AG08396 (cell line): ENCODE data around the gene TAB2.

ENCODE experiments used
- DNase-seq: peaks from one replicate; pipeline ENCODE4 v3.0.0; 2012; ENCODE audit warnings: low spot score, mixed read lengths

The TAB2 gene

GRCh38 chr6:149317644-149318571 is at the start of gene TAB2:
TSS of gene TAB2 (plus strand) at chr6:149317712. CDS start at chr6:149369998, 52,286 bp downstream.
- DNase-seq: no peak

GRCh38 chr6:149268146-149268545 is 49.4 kb upstream of the TAB2 start:
- DNase-seq: no peak

GRCh38 chr6:149268768-149269167 is 48.7 kb upstream of the TAB2 start:
- DNase-seq: no peak

GRCh38 chr6:149270616-149271015 is 46.9 kb upstream of the TAB2 start:
- no peak for DNase-seq

GRCh38 chr6:149271348-149272340 is 45.9 kb upstream of the TAB2 start:
- no peak for DNase-seq

- DNase-seq: no peak
Observed at GRCh38 chr6:149273318-149273717, 44.2 kb upstream of the TAB2 start.

- no peak for DNase-seq
Observed at GRCh38 chr6:149275621-149276020, 41.9 kb upstream of the TAB2 start.

GRCh38 chr6:149277621-149278020 is 39.9 kb upstream of the TAB2 start:
- DNase-seq: no peak

GRCh38 chr6:149278997-149279396 is 38.5 kb upstream of the TAB2 start:
- DNase-seq: no peak

- no peak for DNase-seq
Observed at GRCh38 chr6:149284904-149285303, 32.6 kb upstream of the TAB2 start.

- no peak for DNase-seq
Observed at GRCh38 chr6:149285626-149286025, 31.9 kb upstream of the TAB2 start.

- DNase-seq: no peak
Observed at GRCh38 chr6:149286905-149287304, 30.6 kb upstream of the TAB2 start.

GRCh38 chr6:149289192-149289781 is 28.2 kb upstream of the TAB2 start:
- no peak for DNase-seq

- DNase-seq: no peak
Observed at GRCh38 chr6:149289966-149290365, 27.5 kb upstream of the TAB2 start.

GRCh38 chr6:149293244-149293643 is 24.3 kb upstream of the TAB2 start:
- DNase-seq: no peak

GRCh38 chr6:149300563-149300962 is 16.9 kb upstream of the TAB2 start:
- DNase-seq: no peak

GRCh38 chr6:149302723-149303122 is 14.8 kb upstream of the TAB2 start:
- no peak for DNase-seq

- no peak for DNase-seq
Observed at GRCh38 chr6:149303468-149303867, 14.0 kb upstream of the TAB2 start.

- DNase-seq: no peak
Observed at GRCh38 chr6:149305372-149305771, 12.1 kb upstream of the TAB2 start.

GRCh38 chr6:149306967-149307366 is 10.5 kb upstream of the TAB2 start:
- no peak for DNase-seq

- no peak for DNase-seq
Observed at GRCh38 chr6:149311293-149311692, 6.2 kb upstream of the TAB2 start.

GRCh38 chr6:149311766-149312165 is 5.7 kb upstream of the TAB2 start:
- no peak for DNase-seq
